ENCODE data around the gene CDX1.

The CDX1 gene

DNA sequence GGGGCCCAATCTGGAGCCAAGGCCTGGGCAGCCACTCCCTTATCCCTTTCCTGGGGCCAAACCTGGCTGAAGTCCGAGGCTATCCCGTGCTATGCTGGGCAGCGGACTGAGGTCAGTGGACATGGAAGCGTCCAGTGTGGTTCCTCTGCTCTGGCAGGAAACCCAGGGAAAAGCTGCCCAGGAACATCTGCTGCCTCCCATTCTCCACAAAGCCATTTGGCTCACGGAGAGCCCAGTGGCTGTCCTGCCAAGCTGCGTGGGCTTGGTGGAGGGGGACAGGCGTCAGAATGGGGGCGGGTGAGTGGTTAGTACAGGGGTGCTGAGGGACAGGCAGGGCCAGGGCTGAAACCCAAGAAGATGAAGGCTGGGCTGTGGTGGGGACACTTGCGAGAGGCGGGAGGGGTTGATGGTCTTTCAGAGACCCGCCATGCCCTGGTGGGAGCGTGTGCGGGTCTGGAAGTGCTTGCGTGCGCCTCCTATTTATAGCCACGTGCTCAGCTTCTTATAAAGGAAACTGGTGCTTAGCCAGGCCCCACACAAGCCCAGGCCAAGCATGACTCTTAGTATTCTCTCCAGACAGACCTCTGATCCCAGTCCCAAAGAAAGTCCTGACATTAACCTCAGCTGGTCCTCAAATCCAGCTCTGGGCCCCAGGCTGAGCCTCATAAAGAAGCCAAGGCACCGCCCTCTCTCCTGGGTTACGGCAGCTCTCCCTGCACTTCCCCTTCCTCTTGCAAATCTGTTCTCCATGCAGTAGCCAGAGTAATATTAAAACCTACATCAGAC lies 13.9 kb downstream of the CDX1 start:
- in situ Hi-C loops (cut with HindIII; ENCODE audit: low sequenced_read_pairs): no loop called here

DNA sequence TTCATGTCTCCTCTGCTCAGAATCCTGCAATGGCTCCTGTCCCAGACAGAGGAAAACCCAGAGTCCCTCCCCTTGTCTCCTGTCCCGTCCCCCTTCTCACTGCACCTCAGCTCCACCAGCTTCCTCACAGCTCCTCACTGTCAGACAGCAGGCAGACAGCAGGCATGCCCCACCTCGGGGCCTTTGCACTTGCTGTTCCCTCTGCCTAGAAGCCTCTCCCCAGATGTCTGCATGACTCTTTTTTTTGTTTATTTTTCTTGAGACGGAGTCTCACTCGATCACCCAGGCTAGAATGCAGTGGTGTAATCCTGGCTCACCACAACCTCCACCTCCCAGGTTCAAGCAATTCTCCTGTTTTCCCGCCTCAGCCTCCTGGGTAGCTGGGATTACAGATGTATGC lies 14.4 kb downstream of the CDX1 start:
- in situ Hi-C loops (cut with HindIII; ENCODE audit: low sequenced_read_pairs): no loop called here

DNA sequence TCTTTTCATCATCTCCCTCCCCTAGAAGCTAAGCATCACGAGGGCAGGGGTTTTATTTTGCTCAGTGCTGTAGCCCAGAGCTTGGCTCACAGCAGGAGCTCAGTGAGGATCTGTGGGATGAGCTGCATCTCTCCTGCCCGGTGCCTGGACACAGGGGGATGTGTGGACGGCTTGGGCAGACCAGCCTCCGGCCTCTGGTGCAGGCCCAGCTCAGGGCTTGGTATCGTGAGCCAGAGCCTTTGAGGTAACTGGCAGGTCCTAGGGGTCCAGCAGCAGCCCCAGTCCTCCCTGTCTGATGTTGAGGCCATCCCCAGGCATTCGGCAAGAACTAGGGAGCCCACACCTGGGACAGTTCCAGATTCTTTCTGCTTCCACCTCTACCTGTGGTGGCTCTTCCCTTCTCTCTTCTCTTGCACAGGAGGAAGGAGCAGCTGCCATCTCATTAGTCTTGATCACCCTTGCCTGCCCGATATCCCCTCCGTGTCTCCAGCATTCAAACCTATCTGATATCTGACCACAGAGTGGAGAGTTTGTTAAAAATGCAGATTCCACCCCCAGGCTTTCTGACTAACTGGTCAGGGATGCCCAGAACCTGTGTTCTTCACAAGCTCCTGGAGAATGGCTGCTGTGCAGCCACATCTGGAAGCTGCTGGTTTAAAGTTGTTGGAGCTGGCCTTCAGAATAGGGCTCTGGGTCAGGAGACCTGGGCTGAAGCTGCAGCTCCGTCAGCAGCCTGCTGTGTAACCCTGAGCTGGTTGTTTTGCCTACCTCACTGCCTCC lies 15.4 kb downstream of the CDX1 start:
- in situ Hi-C loops (cut with HindIII; ENCODE audit: low sequenced_read_pairs): no loop called here

DNA sequence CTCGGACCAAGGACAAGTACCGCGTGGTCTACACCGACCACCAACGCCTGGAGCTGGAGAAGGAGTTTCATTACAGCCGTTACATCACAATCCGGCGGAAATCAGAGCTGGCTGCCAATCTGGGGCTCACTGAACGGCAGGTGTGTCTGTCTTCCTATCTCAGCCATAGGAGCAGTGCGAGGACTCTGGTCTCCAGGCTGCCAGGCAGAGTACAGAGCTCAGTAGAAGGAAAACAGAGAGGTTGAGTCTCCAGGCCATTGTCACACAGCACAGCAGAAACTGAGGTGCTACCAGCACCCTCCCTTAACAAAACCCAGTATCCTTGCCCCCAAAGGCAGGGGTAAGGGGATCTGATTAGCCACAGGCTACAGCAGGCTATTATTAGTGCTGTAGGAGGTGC lies 16.2 kb downstream of the CDX1 start:
- in situ Hi-C loops (cut with HindIII; ENCODE audit: low sequenced_read_pairs): no loop called here

DNA sequence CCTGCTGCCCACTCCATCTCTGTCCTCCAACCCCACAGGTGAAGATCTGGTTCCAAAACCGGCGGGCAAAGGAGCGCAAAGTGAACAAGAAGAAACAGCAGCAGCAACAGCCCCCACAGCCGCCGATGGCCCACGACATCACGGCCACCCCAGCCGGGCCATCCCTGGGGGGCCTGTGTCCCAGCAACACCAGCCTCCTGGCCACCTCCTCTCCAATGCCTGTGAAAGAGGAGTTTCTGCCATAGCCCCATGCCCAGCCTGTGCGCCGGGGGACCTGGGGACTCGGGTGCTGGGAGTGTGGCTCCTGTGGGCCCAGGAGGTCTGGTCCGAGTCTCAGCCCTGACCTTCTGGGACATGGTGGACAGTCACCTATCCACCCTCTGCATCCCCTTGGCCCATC lies 16.9 kb downstream of the CDX1 start:
- in situ Hi-C loops (cut with HindIII; ENCODE audit: low sequenced_read_pairs): no loop called here

DNA sequence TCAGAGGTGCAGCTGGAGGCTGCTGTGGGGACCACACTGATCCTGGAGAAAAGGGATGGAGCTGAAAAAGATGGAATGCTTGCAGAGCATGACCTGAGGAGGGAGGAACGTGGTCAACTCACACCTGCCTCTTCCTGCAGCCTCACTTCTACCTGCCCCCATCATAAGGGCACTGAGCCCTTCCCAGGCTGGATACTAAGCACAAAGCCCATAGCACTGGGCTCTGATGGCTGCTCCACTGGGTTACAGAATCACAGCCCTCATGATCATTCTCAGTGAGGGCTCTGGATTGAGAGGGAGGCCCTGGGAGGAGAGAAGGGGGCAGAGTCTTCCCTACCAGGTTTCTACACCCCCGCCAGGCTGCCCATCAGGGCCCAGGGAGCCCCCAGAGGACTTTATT lies 17.4 kb downstream of the CDX1 start:
- in situ Hi-C loops (cut with HindIII; ENCODE audit: low sequenced_read_pairs): no loop called here

DNA sequence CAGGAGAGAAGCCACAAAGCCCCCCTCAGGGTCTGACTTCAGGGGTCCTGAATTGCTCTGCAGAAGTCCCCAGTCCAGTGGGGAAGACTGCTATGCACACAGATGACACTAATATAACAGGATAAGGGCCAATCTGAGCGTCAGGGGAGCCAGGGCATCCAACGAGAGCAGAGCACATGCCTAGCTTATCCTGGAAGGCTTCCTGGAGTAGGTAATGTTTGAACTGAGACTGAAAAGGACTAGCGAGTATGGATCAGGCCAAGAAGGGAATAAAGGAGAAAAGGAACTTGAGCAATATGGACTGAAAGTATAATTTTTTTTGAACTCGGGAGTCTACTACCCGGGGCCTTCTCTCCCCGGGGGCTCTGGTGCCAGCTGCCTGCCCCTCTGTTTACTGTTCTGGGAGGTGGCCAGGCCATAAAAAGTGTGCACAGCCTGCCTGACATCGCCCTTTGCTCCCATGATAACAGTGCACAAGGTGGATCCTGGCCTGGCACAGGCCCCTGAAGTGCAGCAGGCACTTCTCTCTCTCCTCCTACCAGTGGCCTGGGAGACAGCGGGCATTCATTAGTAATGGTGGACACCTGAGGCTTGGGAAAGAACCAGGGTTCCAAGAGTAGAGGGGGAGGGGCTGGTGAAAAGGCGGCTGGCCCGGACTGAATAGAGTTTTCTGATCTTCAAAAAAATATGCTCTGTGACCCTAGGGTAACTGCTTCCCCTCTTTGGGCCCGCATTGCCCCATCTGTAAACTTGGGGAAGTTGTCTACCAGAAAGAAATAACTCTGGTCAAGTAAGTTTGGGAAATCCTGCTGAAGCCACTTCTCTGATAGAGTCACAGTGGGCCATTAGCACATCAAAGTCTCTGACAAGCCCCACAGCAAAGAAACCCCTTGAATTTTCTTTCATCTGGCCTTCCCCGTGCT lies 18.7 kb downstream of the CDX1 start:
- in situ Hi-C loops (cut with HindIII; ENCODE audit: low sequenced_read_pairs): no loop called here

DNA sequence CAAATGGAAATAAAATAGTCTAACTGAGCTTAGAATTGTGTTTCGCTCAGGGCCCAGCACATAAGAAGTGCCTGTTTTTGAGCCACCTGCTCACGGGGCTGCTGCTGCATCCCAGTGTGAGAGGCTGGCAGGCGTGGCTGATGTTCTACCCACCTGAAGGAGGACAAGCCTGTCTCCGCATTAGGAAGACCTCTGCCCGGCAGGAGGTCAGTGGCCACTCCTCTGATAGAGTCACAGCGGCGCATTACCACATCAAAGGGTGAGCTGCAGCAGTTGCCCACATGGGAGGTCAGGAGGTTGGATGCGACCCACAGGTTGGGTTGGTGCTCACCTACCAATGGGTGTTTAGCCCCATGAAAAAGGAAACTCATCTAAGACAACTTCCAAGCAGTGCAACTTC lies 19.6 kb downstream of the CDX1 start:
- in situ Hi-C loops (cut with HindIII; ENCODE audit: low sequenced_read_pairs): no loop called here

DNA sequence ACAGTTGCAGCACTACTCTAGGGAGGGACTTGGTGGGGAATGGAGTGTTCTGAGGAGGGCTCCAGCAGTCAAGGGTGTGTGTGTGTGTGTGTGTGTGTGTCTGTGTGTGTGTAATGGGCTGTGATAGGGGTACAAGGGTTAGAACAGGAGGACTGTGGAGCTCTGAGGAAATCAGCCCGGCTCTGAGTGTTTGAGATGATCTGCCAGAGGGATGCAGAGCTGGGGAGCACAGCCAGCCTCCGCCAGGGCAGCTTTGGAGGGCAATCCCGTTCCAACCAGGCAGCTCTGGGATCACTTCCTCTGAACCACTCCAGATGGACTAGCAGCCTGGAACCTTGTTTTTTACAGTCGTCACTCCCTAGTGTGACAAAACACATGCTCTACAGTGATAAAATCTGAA lies 20.3 kb downstream of the CDX1 start:
- in situ Hi-C loops (cut with HindIII; ENCODE audit: low sequenced_read_pairs): no loop called here

DNA sequence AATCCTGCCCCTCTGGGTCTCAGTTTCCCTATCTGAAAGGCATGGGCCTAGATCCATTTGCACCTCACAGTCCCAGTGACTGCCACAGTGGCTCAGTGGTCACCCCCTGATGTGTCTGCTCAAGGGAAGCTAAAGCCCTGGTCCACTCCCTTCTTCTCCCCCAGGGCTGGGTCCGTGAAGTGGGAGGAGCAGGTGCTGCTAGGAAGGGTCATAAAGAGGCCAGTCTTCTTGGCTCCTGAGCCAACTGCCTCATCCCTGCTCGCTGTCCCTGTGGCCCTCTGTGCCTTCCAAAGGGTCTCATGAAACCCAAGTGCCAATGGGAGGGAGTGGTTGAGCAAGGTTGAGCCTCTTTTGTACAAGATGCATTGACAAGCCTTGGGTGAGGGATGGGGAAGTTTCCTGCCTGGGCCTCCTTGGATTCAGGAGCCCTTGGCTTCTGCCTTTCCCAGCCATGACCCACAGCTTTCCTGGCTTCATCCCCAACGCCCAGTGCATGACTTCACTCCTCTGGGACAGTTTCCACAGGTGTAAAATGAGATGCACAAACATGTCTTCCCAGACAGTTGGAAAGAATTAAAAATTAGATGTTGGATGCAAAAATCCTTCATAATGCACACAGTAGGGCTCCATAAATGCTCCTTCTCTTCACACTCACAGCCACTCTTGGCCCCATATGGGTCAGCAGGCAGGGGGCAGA lies 21.7 kb downstream of the CDX1 start:
- in situ Hi-C loops (cut with HindIII; ENCODE audit: low sequenced_read_pairs): no loop called here

DNA sequence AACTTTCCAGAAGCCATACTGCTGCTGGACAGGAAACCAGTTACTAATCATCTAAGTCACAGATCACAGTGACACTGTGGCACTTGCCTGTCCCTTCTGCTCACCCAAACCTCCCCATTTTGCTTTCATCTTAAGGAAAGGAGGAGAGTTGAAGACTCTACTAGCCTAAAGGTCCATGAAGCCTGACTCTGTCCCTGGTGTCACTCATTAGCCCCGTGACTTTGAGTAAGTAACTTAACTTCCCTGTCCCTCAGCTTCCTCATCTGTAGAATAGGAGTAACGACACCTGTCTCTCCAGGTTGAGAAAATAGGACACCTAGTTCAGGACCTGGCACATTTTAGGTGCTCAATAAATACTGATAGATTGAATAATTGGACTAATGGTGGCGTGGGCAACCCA lies 22.7 kb downstream of the CDX1 start:
- in situ Hi-C loops (cut with HindIII; ENCODE audit: low sequenced_read_pairs): no loop called here

DNA sequence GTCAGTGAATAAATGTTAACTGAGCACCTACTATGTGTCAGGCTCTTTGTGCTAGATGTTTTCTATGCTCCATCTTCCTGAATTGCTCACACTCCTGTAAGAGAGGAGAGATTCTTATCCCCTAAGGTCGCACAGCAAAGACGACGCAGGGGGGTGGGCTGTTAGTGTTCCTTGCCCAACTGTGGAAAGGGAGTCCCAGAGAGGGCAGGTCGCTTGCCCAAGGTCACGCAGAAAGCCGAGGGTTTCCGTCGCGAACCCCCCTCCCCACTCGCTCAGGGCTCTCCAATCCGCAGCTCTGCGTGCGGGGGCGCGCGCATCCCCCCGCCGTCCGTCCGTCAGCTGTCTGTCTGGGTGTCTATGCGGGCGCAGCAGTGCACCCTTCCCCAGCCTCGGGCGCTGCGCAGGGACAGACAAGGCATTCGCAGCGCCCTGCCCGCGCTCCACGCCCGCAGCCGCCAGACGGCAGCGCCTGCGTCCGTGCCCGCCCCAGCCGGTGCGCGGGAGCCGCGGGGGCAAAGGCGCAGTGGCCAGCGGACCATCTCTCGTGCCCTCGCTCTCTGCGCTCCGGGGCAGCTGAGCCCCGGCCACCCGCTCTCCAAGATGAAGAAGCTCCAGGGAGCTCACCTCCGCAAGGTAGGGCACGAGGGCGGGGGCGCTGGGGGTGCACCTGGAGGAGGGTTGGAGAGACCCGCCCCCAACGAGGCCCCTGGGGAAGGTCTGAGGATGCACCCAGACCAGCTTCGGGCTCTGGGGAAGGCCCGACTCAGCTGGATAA lies 23.3 kb downstream of the CDX1 start, which contains the start of gene SLC6A7:
Gene SLC6A7, plus strand, starts transcription at position 335 of the 775 bp plus-strand sequence. Its CDS starts 266 bp downstream, at position 601.
- in situ Hi-C loops (cut with HindIII; ENCODE audit: low sequenced_read_pairs): loop anchor here (5.0 kb wide), 2 partner anchors 42 to 82 kb away; no protein-coding TSS in a partner anchor

DNA sequence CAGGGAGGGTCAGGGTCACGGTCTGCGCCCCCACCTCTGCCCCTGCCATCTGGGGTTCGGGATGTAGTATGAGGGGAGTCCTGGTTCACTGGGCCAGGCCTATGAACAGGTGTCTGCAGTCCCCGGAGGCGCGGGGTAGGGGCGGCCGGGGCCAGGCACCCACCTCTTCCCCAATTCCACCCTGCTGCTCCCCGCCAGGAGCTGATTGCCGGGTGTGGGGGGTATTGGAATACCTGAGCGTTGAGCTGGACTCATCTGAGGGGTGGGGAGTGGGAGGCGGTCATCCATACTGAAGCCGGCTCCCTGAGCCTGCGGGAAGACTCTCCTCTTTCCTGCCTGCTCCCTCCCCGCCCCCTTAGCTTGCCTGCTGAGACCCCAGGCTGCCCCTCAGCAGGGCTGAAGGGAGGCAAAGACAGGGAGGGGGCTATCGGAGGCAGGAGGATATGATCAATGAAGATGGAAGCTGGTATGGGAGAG lies 24.0 kb downstream of the CDX1 start:
- in situ Hi-C loops (cut with HindIII; ENCODE audit: low sequenced_read_pairs): loop anchor here (5.0 kb wide), 2 partner anchors 42 to 82 kb away; no protein-coding TSS in a partner anchor

DNA sequence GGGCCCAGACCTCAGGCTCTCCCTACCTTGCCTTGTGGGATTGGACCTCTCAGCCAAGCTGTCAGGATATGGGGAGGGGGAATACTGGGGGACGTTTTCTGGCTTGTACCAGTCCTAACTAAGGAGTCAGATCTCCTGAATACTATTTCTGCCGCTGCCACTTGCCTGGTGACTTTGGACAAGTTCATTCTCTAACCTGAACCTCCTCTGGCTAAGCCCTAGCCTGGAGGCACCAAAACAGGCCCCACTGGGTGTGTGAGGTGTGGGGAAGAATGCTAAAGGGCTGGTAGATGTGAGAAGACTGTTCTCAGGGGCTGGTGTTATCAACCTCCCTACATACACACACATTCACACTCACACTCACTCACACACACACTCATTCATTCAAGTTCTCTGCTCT lies 24.4 kb downstream of the CDX1 start:
- in situ Hi-C loops (cut with HindIII; ENCODE audit: low sequenced_read_pairs): loop anchor here (5.0 kb wide), 2 partner anchors 41 to 81 kb away; no protein-coding TSS in a partner anchor

DNA sequence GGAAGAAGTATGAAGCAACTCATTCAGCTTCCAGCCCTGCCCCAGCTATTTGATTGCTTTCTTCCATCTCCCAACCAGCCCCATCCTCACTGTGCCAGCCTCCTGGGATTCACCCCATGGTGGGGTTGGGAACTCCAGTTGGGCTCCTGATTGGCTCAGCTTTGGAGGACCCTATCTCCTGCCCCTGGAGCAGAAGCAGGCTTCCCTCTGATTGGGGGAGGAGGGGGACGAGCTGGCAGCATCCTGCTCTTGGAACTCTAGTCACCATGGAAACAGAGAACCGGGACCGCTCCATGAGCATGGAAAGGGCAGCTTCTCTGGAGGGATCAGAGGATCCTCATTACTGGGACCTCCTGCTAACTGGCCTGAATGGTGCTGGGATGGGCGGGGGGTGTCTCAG lies 25.9 kb downstream of the CDX1 start:
- in situ Hi-C loops (cut with HindIII; ENCODE audit: low sequenced_read_pairs): loop anchor here (5.0 kb wide), 2 partner anchors 40 to 80 kb away; no protein-coding TSS in a partner anchor

DNA sequence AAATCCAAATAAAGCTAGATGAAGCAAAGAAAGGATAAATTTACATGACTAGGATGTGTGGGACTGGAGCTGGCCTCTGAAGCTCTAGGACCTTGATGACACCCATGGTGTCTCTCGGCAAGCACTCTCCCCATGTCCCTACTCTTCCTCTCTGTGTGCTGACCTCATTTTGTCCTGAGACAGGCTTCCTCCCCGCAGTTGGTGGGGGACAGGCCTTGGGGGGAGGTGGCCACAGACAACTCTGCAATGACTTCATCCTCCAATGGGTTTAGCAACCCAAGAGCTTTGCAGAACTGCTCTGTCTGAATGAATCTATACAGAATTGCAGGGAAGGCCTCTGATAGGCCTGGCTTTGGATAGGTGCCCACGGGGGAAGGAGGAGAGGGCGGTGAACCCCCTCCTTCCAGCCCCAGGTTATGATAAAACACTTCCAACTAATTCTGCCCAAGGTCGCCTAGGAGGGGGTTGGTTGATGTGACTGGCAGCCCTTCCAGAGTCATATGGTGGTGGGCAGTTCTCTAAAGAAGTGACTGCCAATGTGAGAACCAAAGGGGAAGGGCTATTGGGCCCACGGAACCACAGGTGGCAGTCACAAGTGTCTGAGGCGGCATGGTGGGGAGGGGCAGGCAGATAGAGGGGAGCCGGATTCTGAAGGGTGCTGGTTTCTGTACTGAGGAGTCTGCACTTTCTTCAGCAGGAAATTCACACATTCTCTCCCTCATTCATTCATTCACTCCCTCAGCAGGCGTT lies 29.3 kb downstream of the CDX1 start:
- in situ Hi-C loops (cut with HindIII; ENCODE audit: low sequenced_read_pairs): no loop called here

DNA sequence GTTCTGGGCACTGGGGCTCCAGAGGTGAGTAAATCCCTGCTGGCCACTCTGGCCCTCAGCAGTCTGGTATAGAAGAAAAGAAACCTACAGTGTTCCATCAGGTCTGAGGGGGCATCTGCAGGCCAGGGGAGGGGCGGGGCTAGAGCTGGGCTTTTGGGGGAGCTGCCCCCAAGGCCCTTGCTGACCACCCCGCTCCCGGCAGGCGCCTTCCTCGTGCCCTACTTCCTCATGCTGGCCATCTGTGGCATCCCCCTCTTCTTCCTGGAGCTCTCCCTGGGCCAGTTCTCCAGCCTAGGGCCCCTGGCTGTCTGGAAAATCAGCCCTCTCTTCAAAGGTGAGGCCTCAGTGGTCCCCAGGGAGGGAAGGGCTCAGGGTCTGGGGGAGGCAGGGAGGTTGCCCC lies 29.9 kb downstream of the CDX1 start:
- in situ Hi-C loops (cut with HindIII; ENCODE audit: low sequenced_read_pairs): no loop called here

DNA sequence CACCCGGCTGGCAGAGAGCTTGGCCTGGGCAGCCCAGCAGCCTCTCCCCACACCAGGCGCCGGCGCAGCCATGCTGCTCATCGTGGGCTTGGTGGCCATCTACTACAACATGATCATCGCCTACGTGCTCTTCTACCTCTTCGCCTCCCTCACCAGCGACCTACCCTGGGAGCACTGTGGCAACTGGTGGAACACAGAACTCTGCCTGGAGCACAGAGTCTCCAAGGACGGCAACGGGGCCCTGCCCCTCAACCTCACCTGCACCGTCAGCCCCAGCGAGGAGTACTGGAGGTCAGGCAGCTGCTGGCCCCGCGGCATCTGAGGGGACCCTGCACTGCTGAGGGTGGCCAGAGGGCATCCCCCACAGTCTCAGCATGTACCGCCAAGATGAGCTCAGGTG lies 30.4 kb downstream of the CDX1 start:
- in situ Hi-C loops (cut with HindIII; ENCODE audit: low sequenced_read_pairs): no loop called here

DNA sequence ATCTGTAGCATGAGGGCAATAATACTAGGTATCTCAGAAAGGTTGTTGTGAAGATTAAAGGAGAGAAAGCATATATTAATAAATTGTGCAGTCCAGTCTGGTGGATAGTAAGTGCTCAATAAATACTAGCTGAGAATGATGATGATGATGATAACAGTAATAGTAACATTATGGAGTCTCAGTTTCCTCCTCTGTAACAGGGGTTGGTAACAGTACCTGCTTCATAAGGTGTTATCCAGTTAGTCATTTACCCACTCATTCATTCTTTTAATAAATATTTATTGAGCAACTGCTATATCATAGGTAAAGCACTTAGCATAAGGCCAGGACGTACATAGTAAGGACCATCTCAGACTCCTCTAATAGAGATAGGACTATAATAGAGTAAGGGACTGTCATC lies 30.9 kb downstream of the CDX1 start:
- in situ Hi-C loops (cut with HindIII; ENCODE audit: low sequenced_read_pairs): no loop called here

Measured in endothelial cell of hepatic sinusoid (primary cell).